Esophagus (tissue), 2 donors: Measurements from ENCODE around the gene HOXA7. TPM values are rescaled to one million over a fixed set of nuclear protein-coding genes. Genes with fewer than 3 reads are reported as not detected.

Experiments
- H3K27ac ChIP-seq, 2 donors: one replicate each; pipeline ENCODE4 v1.5.1; 2013; ENCODE audit warnings: low read depth in 2 of 2, mild to moderate bottlenecking in 2 of 2, inconsistent platforms in 1 of 2, low read length in 1 of 2, moderate library complexity in 1 of 2
- H3K27me3 ChIP-seq, 2 donors: one replicate each; pipeline ENCODE4 v1.6.1; 2013; ENCODE audit warnings: low read length in 2 of 2, control low read depth in 1 of 2, mild to moderate bottlenecking in 1 of 2; ENCODE audit not compliant: insufficient read depth in 2 of 2, control insufficient read depth in 1 of 2
- H3K36me3 ChIP-seq, 2 donors: one replicate each; pipeline ENCODE4 v1.6.1; 2013; ENCODE audit warnings: low read length in 1 of 2; ENCODE audit not compliant: control insufficient read depth in 2 of 2, insufficient read depth in 2 of 2
- H3K4me1 ChIP-seq, 2 donors: one replicate each; pipeline ENCODE4 v1.6.1; 2013; ENCODE audit warnings: low read length in 1 of 2; ENCODE audit not compliant: control insufficient read depth in 2 of 2, insufficient read depth in 2 of 2
- H3K4me3 ChIP-seq, 2 donors: one replicate each; pipeline ENCODE4 v1.5.1; 2013; ENCODE audit warnings: low read length in 2 of 2, mild to moderate bottlenecking in 2 of 2, low read depth in 1 of 2, moderate library complexity in 1 of 2
- H3K9me3 ChIP-seq, 2 donors: one replicate each; pipeline ENCODE4 v1.6.1; 2013; ENCODE audit warnings: mild to moderate bottlenecking in 2 of 2, low read depth in 1 of 2, low read length in 1 of 2, moderate library complexity in 1 of 2; ENCODE audit not compliant: control insufficient read depth in 2 of 2, insufficient read depth in 1 of 2
- WGBS, 2 donors: extraction: QIAGEN DNeasy Blood & Tissue Kit; methylation state at CpG; one replicate each; pipeline ENCODE4 v1.1.7; 2013; 5-methylcytosine and 5-hydroxymethylcytosine counted together
- polyA plus RNA-seq, 2 donors: library from polyadenylated mRNA; stranded (reverse); fragments of 200-250 nt; gene quantifications; one replicate each; pipeline ENCODE4 v1.2.3, GENCODE V29; 2013
- donor health status: healthy with polysubstance abuse.
- donor health status: Bipolar disorder and iron deficiency.

Gene HOXA7
- polyA plus RNA-seq, 2 donors = 1.5 to 1.8 TPM

DNA sequence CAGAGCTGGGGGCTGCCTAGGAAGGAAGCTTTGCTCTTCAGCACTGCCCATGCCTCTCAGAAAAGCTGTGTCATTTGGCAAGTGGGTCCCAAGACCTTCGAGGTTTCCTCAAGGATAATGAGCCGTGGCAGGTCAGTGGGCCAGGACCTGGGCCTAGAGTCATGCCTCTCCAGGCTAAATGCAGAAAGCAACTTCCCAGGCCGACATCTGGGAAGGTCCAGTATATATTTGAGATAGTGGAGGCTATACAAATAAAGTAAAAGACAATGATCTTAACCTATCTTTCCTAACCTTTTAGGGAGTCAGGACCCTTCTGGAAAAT, 20.0 kb upstream of the HOXA7 start:
- H3K36me3 ChIP-seq = no peaks in the 10 kb centered on the region
- peaks cover 2 to 9% of the 10 kb centered on the region in 2 donors for H3K4me1 ChIP-seq
- WGBS, 2 donors = 87 to 90% methylated on average over 3 of the region's 3 CpGs
- H3K4me3 ChIP-seq = no peak overlapping the region
- H3K27me3 ChIP-seq = peaks cover 10 to 46% of the 10 kb centered on the region in 2 donors
- H3K9me3 ChIP-seq = no peaks in the 10 kb centered on the region
- no peak overlapping the region for H3K27ac ChIP-seq

GRCh38 chr7:27175626-27176523, 19.4 kb upstream of the HOXA7 start:
- peaks cover 2 to 9% of the 10 kb centered on the region in 2 donors for H3K4me1 ChIP-seq
- no peaks in the 10 kb centered on the region for H3K36me3 ChIP-seq
- H3K4me3 ChIP-seq = no peak overlapping the region
- 57 to 78% methylated on average over 40 of the region's 40 CpGs for WGBS, 2 donors
- H3K27ac ChIP-seq = no peak overlapping the region
- H3K27me3 ChIP-seq = peaks cover 9 to 51% of the 10 kb centered on the region in 2 donors
- no peaks in the 10 kb centered on the region for H3K9me3 ChIP-seq

- 53 to 70% methylated on average over 12 of the region's 12 CpGs for WGBS, 2 donors
- H3K36me3 ChIP-seq = no peaks in the 10 kb centered on the region
- peaks cover 7 to 48% of the 10 kb centered on the region in 2 donors for H3K27me3 ChIP-seq
- H3K4me1 ChIP-seq = peaks cover 2 to 9% of the 10 kb centered on the region in 2 donors
- no peaks in the 10 kb centered on the region for H3K9me3 ChIP-seq
- no peak overlapping the region for H3K27ac ChIP-seq
- H3K4me3 ChIP-seq = no peak overlapping the region
Observed at GRCh38 chr7:27174874-27175625, 18.6 kb upstream of the HOXA7 start.

- no peaks in the 10 kb centered on the region for H3K9me3 ChIP-seq
- peaks cover 7 to 50% of the 10 kb centered on the region in 2 donors for H3K27me3 ChIP-seq
- H3K4me1 ChIP-seq = peaks cover 2 to 5% of the 10 kb centered on the region in 2 donors
- no peak within 1 kb of the TSS for H3K27ac ChIP-seq
- 7 to 10% methylated on average over 76 to 82 of the region's 82 CpGs for WGBS, 2 donors
- H3K4me3 ChIP-seq = peak within 1 kb of the TSS; percentile 42 to 54
- no peaks in the 10 kb centered on the region for H3K36me3 ChIP-seq
Observed at GRCh38 chr7:27173956-27174873, 17.7 kb upstream of the HOXA7 start, which contains the start of gene HOXA10. Gene HOXA10, minus strand, starts transcription at chr7:27174320. Its CDS starts 14 bp downstream, at chr7:27174306.

DNA sequence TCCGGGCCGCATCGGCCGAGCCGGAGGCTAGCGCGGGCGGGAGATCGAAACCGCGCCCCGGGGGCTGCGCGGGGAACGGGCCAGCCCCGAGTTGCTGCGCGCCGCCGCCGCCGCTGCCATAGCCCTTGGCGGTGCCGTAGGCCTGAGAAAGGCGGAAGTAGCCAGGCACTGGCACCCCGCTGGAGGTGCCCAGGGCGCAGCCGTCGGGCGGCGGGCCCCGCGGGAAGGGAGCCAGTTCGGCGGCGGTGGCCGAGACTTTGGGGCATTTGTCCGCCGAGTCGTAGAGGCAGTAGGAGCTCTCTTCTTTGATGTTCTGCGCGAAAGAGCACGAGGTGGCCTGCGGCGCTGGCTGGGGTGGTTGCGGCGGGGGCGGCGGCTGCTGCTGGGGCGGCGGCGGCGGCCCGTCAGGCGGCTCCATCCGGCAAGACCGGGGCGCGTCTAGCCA, 17.1 kb upstream of the HOXA7 start:
- H3K36me3 ChIP-seq = no peaks in the 10 kb centered on the region
- no peaks in the 10 kb centered on the region for H3K9me3 ChIP-seq
- H3K4me3 ChIP-seq = peak overlapping the region; percentile 42 to 54
- peaks cover 2 to 5% of the 10 kb centered on the region in 2 donors for H3K4me1 ChIP-seq
- H3K27ac ChIP-seq = no peak overlapping the region
- peaks cover 8 to 52% of the 10 kb centered on the region in 2 donors for H3K27me3 ChIP-seq
- 1% methylated on average over 42 to 59 of the region's 59 CpGs for WGBS, 2 donors

GRCh38 chr7:27172823-27173510, 16.5 kb upstream of the HOXA7 start:
- no peaks in the 10 kb centered on the region for H3K36me3 ChIP-seq
- 2 to 3% methylated on average over 57 to 58 of the region's 58 CpGs for WGBS, 2 donors
- H3K4me3 ChIP-seq = peak overlapping the region; percentile 42 to 54
- no peak overlapping the region for H3K27ac ChIP-seq
- peaks cover 2 to 5% of the 10 kb centered on the region in 2 donors for H3K4me1 ChIP-seq
- H3K9me3 ChIP-seq = peaks cover 0 to 4% of the 10 kb centered on the region in 2 donors
- H3K27me3 ChIP-seq = peaks cover 12 to 56% of the 10 kb centered on the region in 2 donors

- no peaks in the 10 kb centered on the region for H3K36me3 ChIP-seq
- peaks cover 0 to 4% of the 10 kb centered on the region in 2 donors for H3K9me3 ChIP-seq
- 9 to 13% methylated on average over 10 of the region's 10 CpGs for WGBS, 2 donors
- peaks cover 12 to 61% of the 10 kb centered on the region in 2 donors for H3K27me3 ChIP-seq
- peak overlapping the region in 1 of 2 donors; percentile 54 for H3K4me3 ChIP-seq
- peaks cover 2 to 5% of the 10 kb centered on the region in 2 donors for H3K4me1 ChIP-seq
- no peak overlapping the region for H3K27ac ChIP-seq
Observed at GRCh38 chr7:27172315-27172774, 15.9 kb upstream of the HOXA7 start.

DNA sequence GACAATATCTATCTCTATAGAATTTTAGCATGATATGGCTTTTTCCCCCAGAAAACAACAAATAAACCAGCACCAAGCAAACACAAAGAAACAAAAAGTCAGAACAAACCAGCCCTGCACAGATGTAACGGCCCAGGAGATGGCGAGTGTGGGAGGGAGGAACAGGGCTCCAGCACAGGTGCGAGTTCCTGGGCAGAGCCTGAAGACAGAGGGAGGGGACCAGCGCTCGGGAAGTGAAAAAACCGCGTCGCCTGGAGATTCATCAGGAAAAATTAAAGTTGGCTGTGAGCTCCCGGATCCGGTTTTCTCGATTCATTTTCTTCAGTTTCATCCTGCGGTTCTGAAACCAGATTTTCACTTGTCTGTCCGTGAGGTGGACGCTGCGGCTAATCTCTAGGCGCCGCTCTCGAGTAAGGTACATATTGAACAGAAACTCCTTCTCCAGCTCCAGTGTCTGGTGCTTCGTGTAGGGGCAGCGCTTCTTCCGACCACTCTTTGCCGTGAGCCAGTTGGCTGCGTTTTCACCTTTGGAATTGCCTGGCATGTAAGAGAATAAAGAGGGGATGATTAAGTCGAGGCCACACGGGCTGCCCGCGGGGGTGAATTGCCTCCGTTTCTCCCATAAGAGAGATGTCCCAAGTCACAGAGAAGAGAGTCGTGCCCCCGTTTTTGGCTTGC, 15.3 kb upstream of the HOXA7 start:
- peaks cover 12 to 60% of the 10 kb centered on the region in 2 donors for H3K27me3 ChIP-seq
- H3K36me3 ChIP-seq = no peaks in the 10 kb centered on the region
- peaks cover 0 to 4% of the 10 kb centered on the region in 2 donors for H3K9me3 ChIP-seq
- 9% methylated on average over 30 of the region's 30 CpGs for WGBS, 2 donors
- H3K4me1 ChIP-seq = peaks cover 2 to 5% of the 10 kb centered on the region in 2 donors
- peak overlapping the region in 1 of 2 donors; percentile 4 for H3K4me3 ChIP-seq
- no peak overlapping the region for H3K27ac ChIP-seq
